CD8-positive, alpha-beta memory T cell (primary cell): ENCODE results near the gene OTC. TPM values are rescaled to one million over a fixed set of nuclear protein-coding genes. Genes with fewer than 3 reads are reported as not detected.
A peak's percentile ranks its signal among the peaks of the same experiment; 100 is the strongest.

Experiments used
- CTCF ChIA-PET: fragments of 350-600 bp; sonication (Branson Sonifier 250); formaldehyde crosslinking; loops from one replicate; lab custom pipeline; 2021; ENCODE audit warnings: antibody characterized with exemption; lab: Charles Lee
- POLR2A ChIA-PET: fragments of 350-600 bp; sonication (Branson Sonifier 250); formaldehyde crosslinking; loops from one replicate; lab custom pipeline; 2021; ENCODE audit warnings: antibody characterized with exemption; lab: Charles Lee
- DNase-seq, 5 donors: peaks; one replicate each; pipeline versions ENCODE4 v3.0.0 to v3.0.0-alpha.2; 2020 to 2022; ENCODE audit warnings: mixed read lengths in 1 of 5
- H3K27ac ChIP-seq: one replicate; pipeline ENCODE4 v1.7.0; 2013; ENCODE audit warnings: low read depth, mild to moderate bottlenecking, low read length, moderate library complexity
- H3K27me3 ChIP-seq: 2 replicates; pipeline ENCODE4 v1.7.0; 2013; ENCODE audit warnings: low read length, mild to moderate bottlenecking; ENCODE audit not compliant: insufficient read depth, poor library complexity, severe bottlenecking
- H3K36me3 ChIP-seq: 2 replicates; pipeline ENCODE4 v1.7.0; 2013; ENCODE audit warnings: mild to moderate bottlenecking, low read length, moderate library complexity; ENCODE audit not compliant: insufficient read depth
- H3K4me1 ChIP-seq: 2 replicates; pipeline ENCODE4 v1.7.0; 2013; ENCODE audit warnings: mild to moderate bottlenecking, low read length, moderate library complexity; ENCODE audit not compliant: insufficient read depth
- H3K4me3 ChIP-seq: 2 replicates; pipeline ENCODE4 v1.7.0; 2013; ENCODE audit warnings: mild to moderate bottlenecking, low read length
- H3K9me3 ChIP-seq: 2 replicates; pipeline ENCODE4 v1.7.0; 2013; ENCODE audit warnings: mild to moderate bottlenecking, low read length
- H3K27ac Mint-ChIP-seq, 8 donors: one replicate each; pipeline ENCODE4 v1.8.0; 2020 to 2021; ENCODE audit warnings: mixed read lengths in 8 of 8, mild to moderate bottlenecking in 6 of 8, inconsistent platforms in 3 of 8, moderate library complexity in 3 of 8
- H3K27me3 Mint-ChIP-seq, 2 donors: one replicate each; pipeline ENCODE4 v1.8.0; 2020 to 2021; ENCODE audit warnings: mixed read lengths in 2 of 2, mild to moderate bottlenecking in 1 of 2, moderate library complexity in 1 of 2
- H3K36me3 Mint-ChIP-seq, 3 donors: one replicate each; pipeline ENCODE4 v1.8.0; 2020 to 2021; ENCODE audit warnings: mixed read lengths in 3 of 3, inconsistent platforms in 1 of 3, mild to moderate bottlenecking in 1 of 3
- H3K4me1 Mint-ChIP-seq, 3 donors: one replicate each; pipeline ENCODE4 v1.8.0; 2020 to 2021; ENCODE audit warnings: mixed read lengths in 3 of 3, inconsistent platforms in 1 of 3, mild to moderate bottlenecking in 1 of 3
- H3K4me3 Mint-ChIP-seq, 7 donors: one replicate each; pipeline ENCODE4 v1.8.0; 2020 to 2021; ENCODE audit warnings: mixed read lengths in 7 of 7, mild to moderate bottlenecking in 6 of 7, moderate library complexity in 4 of 7, inconsistent platforms in 2 of 7
- H3K9me3 Mint-ChIP-seq, 5 donors: one replicate each; pipeline ENCODE4 v1.8.0; 2020 to 2022; ENCODE audit warnings: mixed read lengths in 5 of 5, mild to moderate bottlenecking in 3 of 5, moderate library complexity in 2 of 5, inconsistent platforms in 1 of 5
- polyA plus RNA-seq: library from polyadenylated mRNA; unstranded; fragments of 300-500 nt; fragmentation: Illumina TruSeq; gene quantifications from one replicate; pipeline ENCODE4 v1.2.3, GENCODE V29; 2021
- total RNA-seq, 2 experiments: library from RNA; stranded (reverse); gene quantifications; one replicate each; pipeline ENCODE4 v1.2.3, GENCODE V29; 2021

The OTC gene
- total and polyA plus RNA-seq, 3 experiments from 2014 or later, result 0.15 TPM; not detected in 2

DNA sequence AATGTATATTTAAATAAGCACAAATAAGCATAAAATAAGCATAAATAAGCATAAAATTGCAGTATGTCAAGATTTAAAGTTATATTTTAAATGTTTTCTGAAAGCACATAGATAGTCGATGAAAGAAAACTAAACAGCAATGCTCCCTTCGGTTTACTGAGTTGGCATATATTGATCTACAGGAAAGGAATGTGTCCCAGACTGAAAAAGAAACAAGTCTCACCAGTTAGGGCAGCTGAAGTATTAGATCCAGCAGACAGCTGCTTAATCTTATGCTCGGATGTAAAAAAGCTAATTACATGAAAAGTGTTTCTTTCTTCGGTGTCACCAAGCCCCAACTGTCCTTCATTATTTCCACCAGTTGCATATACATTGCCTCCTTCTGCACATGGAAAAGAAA lies 33.8 kb upstream of the OTC start:
- no peaks in the 10 kb centered on the region for H3K4me1 ChIP-seq
- POLR2A ChIA-PET, result no interaction called here
- no peaks in the 10 kb centered on the region for H3K27me3 ChIP-seq
- no peak overlapping the region for H3K4me3 Mint-ChIP-seq
- peaks cover 3 to 39% (median 6%) of the 10 kb centered on the region in 3 donors for H3K36me3 Mint-ChIP-seq
- CTCF ChIA-PET, result no interaction called here
- H3K27ac Mint-ChIP-seq, result no peak overlapping the region
- H3K27me3 Mint-ChIP-seq, result no peaks in the 10 kb centered on the region
- H3K27ac ChIP-seq, result no peak overlapping the region
- DNase-seq, result no peak
- no peaks in the 10 kb centered on the region for H3K36me3 ChIP-seq
- H3K4me3 ChIP-seq, result no peak overlapping the region
- H3K9me3 Mint-ChIP-seq, result no peaks in the 10 kb centered on the region
- H3K9me3 ChIP-seq, result no peaks in the 10 kb centered on the region
- H3K4me1 Mint-ChIP-seq, result peaks cover 0 to 3% (median 0%) of the 10 kb centered on the region in 3 donors

DNA sequence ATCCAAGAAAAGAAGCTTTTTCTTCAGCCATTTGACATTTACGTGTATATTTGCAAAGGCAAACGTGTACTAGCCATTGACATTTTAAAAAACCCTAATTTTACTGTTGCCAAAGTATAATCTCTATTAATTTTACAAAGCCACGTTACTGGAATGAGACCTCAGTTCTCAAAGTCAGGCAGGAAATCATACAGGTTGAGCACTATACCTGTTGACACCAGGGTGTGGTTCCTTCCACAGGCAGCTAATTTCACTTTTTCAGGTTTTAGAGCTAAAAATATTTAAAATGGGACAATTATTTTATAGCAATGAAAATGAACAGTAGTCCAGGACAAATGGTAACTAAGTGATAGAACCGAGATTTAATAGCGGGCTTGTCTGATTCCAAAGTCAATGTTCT lies 31.6 kb upstream of the OTC start:
- peaks cover 4 to 13% (median 6%) of the 10 kb centered on the region in 3 donors for H3K4me1 Mint-ChIP-seq
- CTCF ChIA-PET, result no interaction called here

DNA sequence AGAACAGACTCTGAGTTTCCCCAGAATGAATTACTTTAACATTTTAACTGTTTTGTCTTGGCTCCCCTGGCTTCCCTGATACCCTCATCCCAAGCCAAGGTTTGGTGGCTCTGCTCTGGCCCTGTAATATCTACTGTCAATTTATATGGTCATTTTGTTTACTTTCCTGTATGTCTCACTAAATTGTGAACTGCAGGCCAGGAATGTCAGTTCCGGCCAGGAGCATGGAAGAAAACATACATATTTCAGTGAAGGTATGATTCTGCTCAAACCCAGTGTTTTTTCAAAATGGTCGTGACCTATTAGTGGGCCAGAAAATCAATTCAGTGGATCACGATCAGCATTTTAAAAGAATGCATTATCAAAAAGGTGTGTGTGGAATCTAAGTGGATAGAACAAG lies 26.3 kb upstream of the OTC start:
- Mint-ChIP-seq H3K4me3 (peak overlapping the region; percentile 89 to 98 (median 94)), H3K9me3 (peaks cover 0 to 2% (median 0%) of the 10 kb centered on the region in 5 donors), H3K27me3 (peaks cover 0 to 4% of the 10 kb centered on the region in 2 donors), H3K36me3 (peaks cover 0 to 10% (median 0%) of the 10 kb centered on the region in 3 donors), H3K4me1 (peaks cover 20 to 42% (median 29%) of the 10 kb centered on the region in 3 donors), H3K27ac (peak overlapping the region in 7 of 8 donors; percentile 9 to 98 (median 90))
- Histone ChIP-seq H3K27ac (no peak overlapping the region), H3K9me3 (no peaks in the 10 kb centered on the region), H3K36me3 (no peaks in the 10 kb centered on the region), H3K27me3 (no peaks in the 10 kb centered on the region), H3K4me3 (peak overlapping the region; percentile 69), H3K4me1 (peaks cover 5% of the 10 kb centered on the region)
- no peak for DNase-seq
- ChIA-PET POLR2A (no interaction called here), CTCF (interaction anchor here (1.8 kb wide), 1 partner anchor 18 kb away, joined by 6 read pairs; no protein-coding TSS in a partner anchor)

More for the DNA sequence above, 31.6 kb upstream of the OTC start:
- DNase-seq, result no peak
- no peaks in the 10 kb centered on the region for H3K9me3 Mint-ChIP-seq
- POLR2A ChIA-PET, result no interaction called here
- Histone ChIP-seq H3K27me3 (no peaks in the 10 kb centered on the region), H3K4me3 (no peak overlapping the region), H3K27ac (no peak overlapping the region), H3K9me3 (no peaks in the 10 kb centered on the region), H3K4me1 (no peaks in the 10 kb centered on the region), H3K36me3 (no peaks in the 10 kb centered on the region)
- no peak overlapping the region for H3K4me3 Mint-ChIP-seq
- peaks cover 0 to 2% of the 10 kb centered on the region in 2 donors for H3K27me3 Mint-ChIP-seq
- no peak overlapping the region for H3K27ac Mint-ChIP-seq
- peaks cover 0 to 29% (median 3%) of the 10 kb centered on the region in 3 donors for H3K36me3 Mint-ChIP-seq

DNA sequence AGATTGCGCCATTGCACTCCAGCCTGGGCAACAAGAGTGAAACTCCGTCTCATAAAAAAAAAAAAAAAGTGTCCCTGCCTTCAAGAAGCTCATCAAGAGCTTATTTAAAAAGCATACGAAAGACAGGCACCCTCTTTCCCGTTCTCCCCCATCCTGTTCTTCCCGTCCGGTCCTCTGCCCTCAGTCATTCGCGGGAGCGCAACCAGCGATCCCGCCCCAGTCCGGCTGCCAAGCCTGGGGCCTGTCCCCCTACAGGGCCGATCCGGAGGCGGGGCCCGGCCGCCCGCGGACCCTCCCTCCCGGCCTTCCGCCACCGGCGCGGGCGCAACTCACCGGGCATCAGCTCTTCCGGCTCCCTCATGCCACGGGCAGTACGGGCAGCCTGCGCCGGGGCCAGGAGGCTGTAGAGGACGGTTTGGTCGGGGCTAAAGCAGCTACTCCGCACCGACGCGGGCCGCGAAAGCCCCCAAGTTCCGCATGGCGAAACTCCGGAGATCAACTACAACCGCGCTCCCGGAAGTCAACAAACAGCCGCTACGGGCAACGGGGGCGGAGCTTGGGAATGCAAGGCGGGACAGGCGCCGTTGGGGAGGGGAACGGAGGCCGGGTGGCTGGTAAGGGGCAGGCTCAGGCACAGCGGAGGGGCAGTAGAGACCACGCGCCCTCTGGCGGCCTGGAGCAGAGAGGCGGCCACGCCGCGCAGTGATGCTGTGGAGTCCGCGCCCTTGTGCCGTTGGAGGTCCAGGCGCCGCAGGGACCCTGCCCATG lies 25.2 kb upstream of the OTC start, which contains the start of gene RPGR:
RPGR (minus strand) TSS at position 503 of the 768 bp plus-strand sequence; CDS start at position 361, 142 bp downstream.
- ChIA-PET CTCF (interaction anchor here (0.9 to 1.8 kb wide), 6 partner anchors 9 to 481 kb away, joined by 3 to 6 read pairs (median 5); no protein-coding TSS in a partner anchor), POLR2A (no interaction called here)
- peak; percentile 87 to 95 (median 91) for DNase-seq
- H3K27ac ChIP-seq, result peak within 1 kb of the TSS; percentile 92
- Mint-ChIP-seq H3K4me3 (peak within 1 kb of the TSS; percentile 89 to 98 (median 94)), H3K27ac (peak within 1 kb of the TSS; percentile 95 to 98 (median 97)), H3K9me3 (peaks cover 0 to 2% (median 0%) of the 10 kb centered on the region in 5 donors), H3K36me3 (peaks cover 0 to 5% (median 0%) of the 10 kb centered on the region in 3 donors), H3K27me3 (peaks cover 0 to 4% of the 10 kb centered on the region in 2 donors), H3K4me1 (peaks cover 20 to 42% (median 29%) of the 10 kb centered on the region in 3 donors)
- H3K36me3 ChIP-seq, result no peaks in the 10 kb centered on the region
- H3K9me3 ChIP-seq, result no peaks in the 10 kb centered on the region
- peaks cover 5% of the 10 kb centered on the region for H3K4me1 ChIP-seq
- H3K4me3 ChIP-seq, result peak within 1 kb of the TSS; percentile 69
- H3K27me3 ChIP-seq, result no peaks in the 10 kb centered on the region

DNA sequence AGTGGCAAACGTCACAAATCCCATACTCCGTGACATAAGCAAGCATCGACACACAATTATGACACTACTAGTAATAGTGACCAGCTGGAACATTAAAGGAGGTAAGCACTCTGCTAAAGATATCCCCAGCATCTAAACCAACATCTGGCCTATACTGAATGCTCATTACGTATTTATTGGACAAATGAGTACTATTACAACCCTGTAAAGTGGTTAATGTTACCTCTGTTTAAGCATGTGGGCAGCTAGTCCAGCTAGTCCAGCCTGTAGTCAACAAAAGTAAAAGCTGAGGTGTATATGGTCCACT lies 24.7 kb upstream of the OTC start:
- Mint-ChIP-seq H3K9me3 (peaks cover 0 to 2% (median 0%) of the 10 kb centered on the region in 5 donors), H3K4me1 (peaks cover 20 to 42% (median 29%) of the 10 kb centered on the region in 3 donors), H3K27me3 (peaks cover 0 to 4% of the 10 kb centered on the region in 2 donors), H3K27ac (peak overlapping the region; percentile 95 to 98 (median 97)), H3K4me3 (peak overlapping the region; percentile 89 to 98 (median 94)), H3K36me3 (peaks cover 0 to 5% (median 0%) of the 10 kb centered on the region in 3 donors)
- peak overlapping the region; percentile 29 for H3K4me3 ChIP-seq
- H3K27ac ChIP-seq, result peak overlapping the region; percentile 61
- H3K9me3 ChIP-seq, result no peaks in the 10 kb centered on the region
- ChIA-PET POLR2A (no interaction called here), CTCF (interaction anchor here (0.9 to 1.8 kb wide), 6 partner anchors 9 to 481 kb away, joined by 3 to 6 read pairs (median 5); no protein-coding TSS in a partner anchor)
- H3K4me1 ChIP-seq, result peaks cover 5% of the 10 kb centered on the region
- no peaks in the 10 kb centered on the region for H3K27me3 ChIP-seq
- no peak for DNase-seq
- H3K36me3 ChIP-seq, result no peaks in the 10 kb centered on the region

DNA sequence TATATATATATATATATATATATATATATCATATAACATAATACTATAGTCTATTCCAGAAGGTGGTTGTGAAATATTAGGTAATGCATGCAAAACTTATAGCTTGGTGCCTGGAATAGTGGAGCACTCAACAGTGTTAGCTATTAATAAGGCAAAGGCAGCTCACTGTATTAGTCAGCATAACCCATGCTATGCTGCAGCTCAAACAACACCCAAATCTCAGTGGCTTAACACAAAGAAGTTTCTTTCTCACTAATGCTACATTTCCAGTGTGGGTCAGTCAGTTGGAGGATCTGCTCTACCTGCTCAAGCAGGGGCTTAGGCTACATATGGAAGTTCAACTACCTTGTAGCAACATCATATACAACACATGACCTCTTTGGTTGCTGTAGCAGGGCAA lies 19.9 kb upstream of the OTC start:
- no peak for DNase-seq
- no peak overlapping the region for H3K4me3 ChIP-seq
- H3K27ac ChIP-seq, result no peak overlapping the region
- no peak overlapping the region for H3K27ac Mint-ChIP-seq
- no peaks in the 10 kb centered on the region for H3K9me3 ChIP-seq
- peaks cover 5 to 6% of the 10 kb centered on the region in 2 donors for H3K27me3 Mint-ChIP-seq
- peaks cover 5% of the 10 kb centered on the region for H3K4me1 ChIP-seq
- no peaks in the 10 kb centered on the region for H3K27me3 ChIP-seq
- H3K36me3 ChIP-seq, result no peaks in the 10 kb centered on the region
- H3K4me3 Mint-ChIP-seq, result no peak overlapping the region
- POLR2A ChIA-PET, result no interaction called here
- CTCF ChIA-PET, result no interaction called here
- H3K36me3 Mint-ChIP-seq, result no peaks in the 10 kb centered on the region
- H3K4me1 Mint-ChIP-seq, result peaks cover 10 to 16% (median 13%) of the 10 kb centered on the region in 3 donors
- peaks cover 0 to 2% (median 0%) of the 10 kb centered on the region in 5 donors for H3K9me3 Mint-ChIP-seq

DNA sequence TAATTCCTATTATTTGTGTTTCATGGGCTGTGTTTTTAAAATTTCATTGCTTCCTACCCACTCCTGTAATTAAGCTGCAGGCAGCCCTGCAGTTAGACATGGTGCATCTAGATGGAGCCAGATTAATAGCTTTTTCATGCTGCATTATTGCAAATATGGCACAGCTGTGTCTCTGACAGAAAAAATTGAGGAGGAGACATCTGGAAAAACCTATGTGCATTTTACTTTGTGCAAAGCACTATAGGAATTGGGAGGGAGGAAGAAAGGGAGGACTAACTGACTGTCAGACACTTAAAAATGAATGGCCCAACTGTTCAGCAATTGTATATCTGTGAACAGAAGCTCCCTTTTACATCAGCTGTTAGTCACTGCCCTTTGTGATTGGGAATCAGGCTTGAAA lies 17.0 kb upstream of the OTC start:
- Histone ChIP-seq H3K27me3 (no peaks in the 10 kb centered on the region), H3K9me3 (no peaks in the 10 kb centered on the region), H3K4me1 (no peaks in the 10 kb centered on the region), H3K27ac (no peak overlapping the region), H3K36me3 (no peaks in the 10 kb centered on the region), H3K4me3 (no peak overlapping the region)
- Mint-ChIP-seq H3K4me1 (no peaks in the 10 kb centered on the region), H3K9me3 (peaks cover 0 to 2% (median 0%) of the 10 kb centered on the region in 5 donors), H3K36me3 (no peaks in the 10 kb centered on the region), H3K27ac (no peak overlapping the region), H3K4me3 (no peak overlapping the region), H3K27me3 (peaks cover 5 to 6% of the 10 kb centered on the region in 2 donors)
- ChIA-PET CTCF (no interaction called here), POLR2A (interaction anchor here (0.6 kb wide), 1 partner anchor 1423 kb away, joined by 3 read pairs; no protein-coding TSS in a partner anchor)
- DNase-seq, result no peak
